ENCODE results near the gene RAPGEF1.
"Not testable (repeated sequence)": the region's sequence is repeated elsewhere in the genome, so short reads cannot be mapped to it uniquely, and the experiment has no call there.

RAPGEF1 gene
- long read RNA-seq, donor 1, full-length matches to known transcripts, result 1 of 1 reads
- long read RNA-seq, donor 1, partial matches to known transcripts, result 0 of 1 reads
- long read RNA-seq, donor 1, other reads (novel, unspliced or antisense), result 0 of 1 reads
- long read RNA-seq, donor 2, partial matches to known transcripts, result 7 of 7 reads
- long read RNA-seq, donor 2, other reads (novel, unspliced or antisense), result 0 of 7 reads
- long read RNA-seq, donor 3, result 0 reads
- long read RNA-seq, donor 4, partial matches to known transcripts, result 10 of 10 reads
- long read RNA-seq, donor 4, other reads (novel, unspliced or antisense), result 0 of 10 reads
- long read RNA-seq, donor 5, full-length matches to known transcripts, result 1 of 1 reads
- long read RNA-seq, donor 5, partial matches to known transcripts, result 0 of 1 reads
- long read RNA-seq, donor 5, other reads (novel, unspliced or antisense), result 0 of 1 reads
- long read RNA-seq, donor 6, result 0 reads
- long read RNA-seq, donor 7, partial matches to known transcripts, result 12 of 12 reads
- long read RNA-seq, donor 7, other reads (novel, unspliced or antisense), result 0 of 12 reads
- long read RNA-seq, donor 8, full-length matches to known transcripts, result 1 of 6 reads
- long read RNA-seq, donor 8, partial matches to known transcripts, result 5 of 6 reads
- long read RNA-seq, donor 8, other reads (novel, unspliced or antisense), result 0 of 6 reads

GRCh38 chr9:131739959-131740648 lies at the start of gene RAPGEF1:
Gene RAPGEF1, minus strand, starts transcription at chr9:131740076. Its CDS starts 246 bp downstream, at chr9:131739830.
- no peak for DNase-seq

- no peak for DNase-seq
Observed at GRCh38 chr9:131788851-131789250, 49.0 kb upstream of the RAPGEF1 start.

- DNase-seq, result no peak
Observed at GRCh38 chr9:131787838-131788237, 48.0 kb upstream of the RAPGEF1 start.

GRCh38 chr9:131784748-131785501 lies 45.0 kb upstream of the RAPGEF1 start:
- no peak for DNase-seq

- DNase-seq, result no peak
Observed at GRCh38 chr9:131781069-131781468, 41.2 kb upstream of the RAPGEF1 start.

- peak; percentile 20 for DNase-seq
Observed at GRCh38 chr9:131776473-131776872, 36.6 kb upstream of the RAPGEF1 start.

GRCh38 chr9:131776036-131776435 lies 36.2 kb upstream of the RAPGEF1 start:
- no peak for DNase-seq

- DNase-seq, result no peak
Observed at GRCh38 chr9:131774636-131775035, 34.8 kb upstream of the RAPGEF1 start.

- peak; percentile 52 for DNase-seq
Observed at GRCh38 chr9:131773911-131774379, 34.1 kb upstream of the RAPGEF1 start.

- no peak for DNase-seq
Observed at GRCh38 chr9:131772940-131773339, 33.1 kb upstream of the RAPGEF1 start.

- no peak for DNase-seq
Observed at GRCh38 chr9:131771646-131772045, 31.8 kb upstream of the RAPGEF1 start.

GRCh38 chr9:131769361-131769760 lies 29.5 kb upstream of the RAPGEF1 start:
- no peak for DNase-seq

- DNase-seq, result no peak
Observed at GRCh38 chr9:131764568-131764967, 24.7 kb upstream of the RAPGEF1 start.

- peak; percentile 63 for DNase-seq
Observed at GRCh38 chr9:131762356-131762932, 22.6 kb upstream of the RAPGEF1 start.

GRCh38 chr9:131759017-131759647 lies 19.3 kb upstream of the RAPGEF1 start:
- DNase-seq, result no peak

- DNase-seq, result no peak
Observed at GRCh38 chr9:131757549-131757948, 17.7 kb upstream of the RAPGEF1 start.

- peak; percentile 44 for DNase-seq
Observed at GRCh38 chr9:131755541-131756198, 15.8 kb upstream of the RAPGEF1 start.

- no peak for DNase-seq
Observed at GRCh38 chr9:131754846-131755245, 15.0 kb upstream of the RAPGEF1 start.

- DNase-seq, result not testable (repeated sequence)
Observed at GRCh38 chr9:131753751-131754150, 13.9 kb upstream of the RAPGEF1 start.

- no peak for DNase-seq
Observed at GRCh38 chr9:131752231-131752884, 12.5 kb upstream of the RAPGEF1 start.

Data from right kidney (tissue), 9 donors.